ENCODE measurements around the gene CTDP1. TPM values are rescaled to one million over a fixed set of nuclear protein-coding genes. Genes with fewer than 3 reads are reported as not detected.
"Not testable (repeated sequence)": the region's sequence is repeated elsewhere in the genome, so short reads cannot be mapped to it uniquely, and the experiment has no call there.

CTDP1 gene
- total RNA-seq, 1 experiment from 2014 or later: 24.9 TPM

- ATAC-seq; intact Hi-C loops (cut with micrococcal nuclease); H3K79me2 ChIP-seq (ENCODE audit: insufficient read depth, low read length); CTCF ChIA-PET; H4K20me1 ChIP-seq (ENCODE audit: insufficient read depth); H3K27ac ChIP-seq (ENCODE audit: low read depth, low read length); RAD21 ChIA-PET (ENCODE audit: low non-redundant PET in 1 of 2, low total read pairs in 2 of 2, uncharacterized antibody in 2 of 2, unreplicated experiment in 2 of 2); POLR2A ChIA-PET; H3K4me1 ChIP-seq (ENCODE audit: control insufficient read depth in 1 of 2, insufficient read depth in 2 of 2, low read length in 2 of 2); H3K9me2 ChIP-seq (ENCODE audit: insufficient read depth); H3K27me3 ChIP-seq (ENCODE audit: insufficient read depth, low read length); H3K4me3 ChIP-seq (replicated peaks in 1 of 2; ENCODE audit: low read depth in 1 of 2, low read length in 2 of 2); H3K9ac ChIP-seq (ENCODE audit: low read length); H3K4me2 ChIP-seq (ENCODE audit: low read length); BruUV-seq (replicated peaks); H2AFZ ChIP-seq (ENCODE audit: low read depth, low read length, poor library complexity, severe bottlenecking); DNase-seq (ENCODE audit: low read depth, low spot score); H3K9me3 ChIP-seq (ENCODE audit: control insufficient read depth in 1 of 2, insufficient read depth in 1 of 2, low read depth in 1 of 2, low read length in 2 of 2): not testable (repeated sequence)
- TF ChIP-seq CTCF (IDR thresholded peaks at IDR 0.05 in 2 of 3, conservative IDR thresholded peaks at IDR 0.05 in 1 of 3; ENCODE audit: borderline replicate concordance in 1 of 3, insufficient read depth in 1 of 3, low read depth in 2 of 3, low read length in 2 of 3): peak in 2 of 3 experiments; percentile 42 to 54; a peak in 4 of 6 replicates
- H3K36me3 ChIP-seq (ENCODE audit: control insufficient read depth in 1 of 2, insufficient read depth in 2 of 2, low read length in 2 of 2): peaks cover 6 to 15% of the 10 kb centered on the region in 2 experiments; a peak in 2 of 4 replicates
Observed at GRCh38 chr18:79751918-79752578, 72.4 kb downstream of the CTDP1 start.

GRCh38 chr18:79752946-79753345 lies 73.3 kb downstream of the CTDP1 start:
- H3K27ac ChIP-seq (ENCODE audit: low read depth, low read length); H3K9me2 ChIP-seq (ENCODE audit: insufficient read depth); H3K4me3 ChIP-seq (replicated peaks in 1 of 2; ENCODE audit: low read depth in 1 of 2, low read length in 2 of 2); BruUV-seq (replicated peaks); intact Hi-C loops (cut with micrococcal nuclease); H3K9me3 ChIP-seq (ENCODE audit: control insufficient read depth in 1 of 2, insufficient read depth in 1 of 2, low read depth in 1 of 2, low read length in 2 of 2); CTCF ChIA-PET; ATAC-seq; H3K27me3 ChIP-seq (ENCODE audit: insufficient read depth, low read length); POLR2A ChIA-PET; H2AFZ ChIP-seq (ENCODE audit: low read depth, low read length, poor library complexity, severe bottlenecking); RAD21 ChIA-PET (ENCODE audit: low non-redundant PET in 1 of 2, low total read pairs in 2 of 2, uncharacterized antibody in 2 of 2, unreplicated experiment in 2 of 2); H4K20me1 ChIP-seq (ENCODE audit: insufficient read depth); H3K79me2 ChIP-seq (ENCODE audit: insufficient read depth, low read length); H3K4me1 ChIP-seq (ENCODE audit: control insufficient read depth in 1 of 2, insufficient read depth in 2 of 2, low read length in 2 of 2); DNase-seq (ENCODE audit: low read depth, low spot score); H3K9ac ChIP-seq (ENCODE audit: low read length); H3K4me2 ChIP-seq (ENCODE audit: low read length): not testable (repeated sequence)
- H3K36me3 ChIP-seq (ENCODE audit: control insufficient read depth in 1 of 2, insufficient read depth in 2 of 2, low read length in 2 of 2): peaks cover 6 to 14% of the 10 kb centered on the region in 2 experiments; a peak in 2 of 4 replicates
